GM18526 (cell line): Measurements from ENCODE around the gene PAQR8.

Source experiments
- POLR2A ChIP-seq: IDR thresholded peaks from 3 replicates; pipeline ENCODE4 v1.6.1; 2011; ENCODE audit not compliant: insufficient read length; ENCODE audit errors: extremely low read depth

PAQR8 gene

DNA sequence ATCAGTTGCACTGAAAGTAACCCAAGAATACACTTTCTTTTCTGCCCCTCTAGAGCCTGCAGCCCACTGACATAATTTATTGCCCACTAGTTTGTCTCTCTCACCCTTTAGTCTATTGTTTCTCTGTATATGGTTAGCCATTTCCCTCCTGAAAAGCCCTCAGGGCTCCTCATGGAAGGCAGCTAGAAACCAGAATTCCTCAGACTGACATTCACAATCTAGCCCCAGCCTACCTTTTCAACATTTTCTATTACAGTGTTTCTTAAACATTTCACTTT is 21.4 kb upstream of the PAQR8 start:
- no peak for TF ChIP-seq POLR2A

DNA sequence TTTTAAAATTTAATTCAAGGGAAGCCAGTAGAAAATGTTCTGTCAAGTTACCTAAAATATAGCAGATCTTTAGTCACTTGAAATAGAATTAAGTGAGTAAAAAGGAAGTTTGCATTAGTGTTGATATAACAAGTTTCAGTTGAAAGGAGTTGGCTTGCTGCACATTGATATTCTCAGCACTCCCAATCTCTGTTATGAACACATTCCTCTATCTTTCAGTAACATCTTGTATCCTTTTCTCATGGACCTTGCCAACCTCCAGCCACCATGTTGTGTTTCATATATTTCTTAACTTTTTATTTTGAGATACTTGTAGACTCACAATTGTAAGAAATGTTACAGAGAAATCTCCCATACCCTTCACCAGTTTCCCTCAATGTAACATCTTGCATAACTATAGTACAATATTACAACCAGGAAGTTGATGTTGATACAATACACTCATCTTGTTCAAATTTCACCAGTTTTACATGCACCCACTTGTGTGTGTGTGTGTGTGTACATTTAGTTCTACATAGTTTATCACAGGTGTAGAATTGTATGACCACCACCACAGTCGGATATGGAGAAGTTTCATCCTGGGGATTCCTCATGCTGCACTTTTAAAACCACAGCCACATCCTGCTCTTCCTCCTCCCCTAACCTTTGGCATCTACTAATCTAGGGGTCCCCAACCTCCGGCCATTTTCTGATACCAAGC is 20.2 kb upstream of the PAQR8 start:
- no peak for TF ChIP-seq POLR2A

DNA sequence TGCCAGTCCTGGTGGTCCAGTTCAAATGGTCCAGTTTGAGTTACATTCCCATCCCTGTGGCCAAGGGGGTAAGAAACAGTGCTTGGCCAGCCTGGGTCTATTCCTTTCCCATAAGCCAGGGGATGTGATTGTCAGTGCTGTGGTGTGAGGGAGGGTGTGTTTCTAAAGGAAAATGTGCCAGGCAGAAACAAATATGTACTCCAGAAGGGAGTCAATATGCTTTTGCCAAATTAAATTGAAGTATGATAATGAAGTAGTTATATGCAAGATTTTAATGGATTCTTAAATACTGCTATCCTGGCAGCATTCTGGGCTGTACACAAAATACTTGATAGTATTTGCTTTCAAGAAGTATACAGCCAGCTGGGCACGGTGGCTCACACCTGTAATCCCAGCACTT is 16.6 kb upstream of the PAQR8 start:
- no peak for TF ChIP-seq POLR2A

DNA sequence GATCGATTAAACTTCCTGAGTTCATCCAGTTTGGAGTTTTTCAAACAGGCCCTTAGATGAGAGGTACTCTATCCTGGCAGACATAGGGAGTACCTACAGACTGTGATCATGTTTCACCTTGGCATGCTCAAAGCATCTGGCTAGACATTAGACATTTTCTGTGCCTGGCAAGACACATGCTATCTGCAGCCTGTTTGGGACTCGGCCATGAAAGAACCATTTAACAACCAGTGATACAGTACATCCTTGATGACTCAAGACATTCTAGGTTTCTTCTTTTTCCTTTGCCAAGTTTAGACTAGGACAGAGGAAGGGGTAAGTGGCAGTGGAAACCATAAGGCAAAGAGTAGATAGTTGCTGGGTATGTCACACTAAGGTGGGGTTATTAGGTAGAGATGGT is 15.4 kb upstream of the PAQR8 start:
- TF ChIP-seq POLR2A: no peak

DNA sequence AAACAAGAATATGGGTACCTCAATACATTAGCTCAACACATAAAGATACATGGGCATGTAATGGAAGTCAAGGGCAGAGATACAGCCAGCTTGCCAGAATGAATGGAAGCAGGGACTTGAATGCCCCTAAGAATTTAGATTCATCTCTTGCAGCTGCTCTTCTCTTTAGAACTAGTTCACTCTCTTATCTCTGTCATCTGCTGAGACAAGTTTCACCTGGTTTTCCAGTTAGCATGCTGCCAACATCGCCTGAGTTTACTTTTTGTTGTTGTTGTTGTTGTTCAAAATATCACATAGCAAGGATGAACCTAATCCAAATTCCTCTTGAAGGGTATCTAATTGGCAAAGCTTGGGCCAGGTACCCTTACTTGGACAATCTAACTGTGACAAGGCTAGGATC is 14.1 kb upstream of the PAQR8 start:
- TF ChIP-seq POLR2A: no peak

DNA sequence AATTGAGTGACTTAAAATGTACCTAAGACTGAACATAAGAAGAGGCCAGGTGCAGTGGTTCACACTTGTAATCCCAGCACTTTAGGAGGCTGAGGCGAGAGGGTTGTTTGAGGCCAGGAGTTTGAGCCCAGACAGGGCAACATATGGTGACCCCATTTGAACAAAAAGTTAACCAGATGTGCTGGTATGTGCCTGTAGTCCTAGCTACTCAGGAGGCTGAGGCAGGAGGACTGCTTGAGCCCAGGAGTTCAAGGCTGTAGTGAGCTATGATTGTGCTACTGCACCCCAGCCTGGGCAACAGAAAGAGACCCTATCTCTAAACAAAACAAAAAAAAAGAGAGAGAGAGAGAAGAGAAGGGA is 10.1 kb upstream of the PAQR8 start:
- TF ChIP-seq POLR2A: no peak

DNA sequence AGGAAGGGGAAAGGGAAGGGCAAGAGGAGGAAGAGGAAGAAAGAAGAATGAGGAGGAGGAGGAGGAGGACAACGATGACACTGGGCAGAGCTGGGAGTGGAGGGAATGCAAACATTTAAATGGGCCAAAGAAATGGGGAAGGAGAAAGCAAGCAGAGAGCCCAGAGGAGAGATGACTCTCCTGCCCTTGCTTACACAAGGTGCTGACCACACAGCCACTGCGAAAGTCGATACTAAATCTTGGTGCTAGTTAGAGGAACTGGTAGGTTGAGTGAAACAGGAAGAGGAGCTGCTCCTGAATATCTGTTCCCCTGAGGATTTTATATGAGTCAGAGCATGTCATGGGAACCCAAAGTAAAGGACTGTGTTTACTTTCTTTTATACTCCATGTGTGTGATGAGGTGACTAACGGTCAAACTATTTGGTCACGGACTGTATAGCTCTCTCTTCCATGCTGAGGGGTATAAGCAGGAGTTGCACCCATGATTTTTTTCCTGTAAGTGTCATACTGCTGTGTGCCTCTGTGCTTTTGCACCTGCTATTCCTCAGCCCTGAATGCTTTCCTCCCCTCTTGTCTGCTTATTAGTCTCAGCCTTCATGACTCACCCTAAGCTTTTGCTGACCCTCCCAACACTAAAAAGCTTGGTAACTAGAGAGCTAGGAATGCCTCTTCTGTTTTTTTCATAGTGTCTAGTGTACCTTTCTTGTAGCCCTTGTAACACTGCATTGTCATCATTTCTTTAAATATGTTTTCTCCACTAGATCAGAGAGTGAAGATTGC is 9.5 kb upstream of the PAQR8 start:
- no peak for TF ChIP-seq POLR2A

DNA sequence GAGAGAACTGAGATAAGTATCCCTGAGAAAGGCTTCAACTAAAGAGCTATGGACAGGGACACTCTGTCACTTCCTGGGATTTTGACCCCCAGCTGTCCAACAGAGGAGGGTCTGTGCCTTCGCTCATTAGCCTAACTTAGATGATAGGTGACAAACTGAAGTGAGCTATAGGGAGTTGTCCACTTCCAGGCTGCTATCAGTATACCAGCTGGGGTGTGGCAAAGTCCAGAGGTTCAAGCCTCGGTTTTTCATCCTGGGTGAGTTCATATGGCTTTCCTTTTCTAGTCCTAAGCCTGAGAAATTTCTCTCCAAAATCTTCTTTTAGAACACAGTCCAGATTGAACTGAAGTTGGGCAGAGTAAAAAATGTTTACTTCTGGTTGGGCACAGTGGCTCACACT is 5.9 kb upstream of the PAQR8 start:
- no peak for TF ChIP-seq POLR2A

DNA sequence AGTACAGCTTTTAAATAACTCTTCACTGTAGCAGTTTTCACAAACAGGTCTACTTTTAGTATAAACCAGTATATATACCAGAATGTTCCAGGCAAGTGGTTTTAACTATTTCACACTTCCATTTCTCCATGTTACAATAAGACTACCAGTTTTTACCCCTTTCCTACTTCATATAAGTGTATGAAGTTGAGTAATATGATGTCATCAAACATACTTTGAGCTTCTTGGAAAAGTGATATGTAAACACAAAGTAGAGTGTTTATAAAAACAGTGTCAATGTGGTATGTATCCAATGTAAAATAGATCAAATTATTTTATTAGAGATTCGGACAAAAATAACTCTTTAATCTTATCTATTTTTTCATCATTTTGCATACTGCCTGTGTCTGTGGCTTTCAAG is 2.5 kb upstream of the PAQR8 start:
- TF ChIP-seq POLR2A: no peak

DNA sequence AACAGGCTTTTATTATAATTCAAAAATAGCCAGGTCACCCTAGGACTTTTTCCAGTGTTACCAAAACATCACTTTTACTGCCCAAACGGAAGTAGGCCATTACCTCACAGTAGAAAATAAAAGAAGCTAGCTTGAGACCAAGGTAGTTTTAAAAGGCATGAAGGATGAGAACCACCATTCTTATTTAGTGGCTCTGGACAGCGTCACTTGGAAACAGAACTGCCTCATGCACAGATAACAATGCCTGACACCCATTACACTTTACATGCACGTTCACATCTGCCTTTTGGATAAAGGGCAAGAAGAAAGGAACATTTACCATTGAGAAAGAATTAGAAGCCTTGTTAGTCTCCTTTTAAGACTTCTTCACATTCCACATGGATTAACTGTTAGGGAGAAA is 1.9 kb upstream of the PAQR8 start:
- TF ChIP-seq POLR2A: no peak

DNA sequence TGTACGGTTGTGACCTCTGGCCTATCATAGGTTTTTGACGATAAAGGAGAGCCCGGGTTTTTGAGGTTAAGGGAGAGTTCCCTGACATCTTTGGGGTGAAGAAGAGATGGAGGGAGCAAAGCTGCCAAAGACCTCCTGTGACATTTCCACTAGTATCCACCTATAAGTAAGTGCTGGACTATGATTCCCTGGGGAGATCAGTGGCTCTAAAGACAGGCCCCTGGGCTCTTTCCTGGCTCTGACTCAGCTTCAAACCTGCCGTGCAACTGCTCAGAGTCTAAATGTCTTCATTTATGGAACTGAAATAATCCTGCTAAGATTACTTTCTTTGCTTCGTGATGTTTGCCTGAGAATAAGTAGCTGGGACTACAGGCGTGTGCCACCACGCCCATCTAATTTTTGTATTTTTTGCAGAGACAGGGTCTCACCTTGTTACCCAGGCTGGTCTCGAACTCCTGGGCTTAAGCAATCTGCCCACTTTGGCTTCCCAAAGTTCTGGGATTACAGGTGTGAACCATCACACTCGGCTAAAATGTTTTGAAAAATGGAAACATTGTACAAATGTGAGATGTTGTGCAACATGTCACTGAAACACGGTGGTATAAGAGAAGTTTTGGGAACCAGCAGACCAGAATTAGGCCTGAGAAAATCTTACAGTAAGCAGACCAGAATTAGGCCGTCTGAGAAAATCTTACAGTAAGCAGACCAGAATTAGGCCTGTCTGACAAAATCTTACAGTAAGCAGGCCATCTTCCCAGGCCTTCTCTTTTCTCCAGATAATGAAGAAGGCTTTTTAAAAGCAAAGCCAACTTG is 1.1 kb upstream of the PAQR8 start:
- no peak for TF ChIP-seq POLR2A

DNA sequence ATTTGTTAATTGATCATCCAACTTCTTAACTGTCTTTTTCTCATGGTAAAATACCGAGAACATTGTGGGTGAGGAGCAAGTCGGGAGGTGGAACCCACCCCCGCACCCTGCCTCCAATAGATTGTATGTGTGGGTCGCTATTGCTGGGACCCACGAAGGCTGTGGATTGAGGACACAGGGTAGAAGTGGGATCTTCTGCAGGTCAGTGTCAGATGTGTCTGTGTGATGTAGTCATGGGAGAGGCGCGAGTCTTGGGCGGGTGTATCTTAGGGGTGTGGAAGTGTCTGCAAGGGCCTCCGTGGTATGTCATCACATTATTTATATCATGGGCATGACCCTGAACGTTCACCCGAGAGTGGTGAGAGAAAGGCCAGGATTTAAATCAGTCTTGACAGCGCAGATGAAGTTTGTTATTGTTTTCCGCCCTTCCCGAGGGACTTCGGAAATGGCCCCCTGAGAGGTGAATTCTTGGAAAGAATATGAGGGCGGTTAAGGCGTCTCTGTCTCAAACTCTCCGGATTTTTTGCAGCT is 472 bp upstream of the PAQR8 start:
- no peak for TF ChIP-seq POLR2A

DNA sequence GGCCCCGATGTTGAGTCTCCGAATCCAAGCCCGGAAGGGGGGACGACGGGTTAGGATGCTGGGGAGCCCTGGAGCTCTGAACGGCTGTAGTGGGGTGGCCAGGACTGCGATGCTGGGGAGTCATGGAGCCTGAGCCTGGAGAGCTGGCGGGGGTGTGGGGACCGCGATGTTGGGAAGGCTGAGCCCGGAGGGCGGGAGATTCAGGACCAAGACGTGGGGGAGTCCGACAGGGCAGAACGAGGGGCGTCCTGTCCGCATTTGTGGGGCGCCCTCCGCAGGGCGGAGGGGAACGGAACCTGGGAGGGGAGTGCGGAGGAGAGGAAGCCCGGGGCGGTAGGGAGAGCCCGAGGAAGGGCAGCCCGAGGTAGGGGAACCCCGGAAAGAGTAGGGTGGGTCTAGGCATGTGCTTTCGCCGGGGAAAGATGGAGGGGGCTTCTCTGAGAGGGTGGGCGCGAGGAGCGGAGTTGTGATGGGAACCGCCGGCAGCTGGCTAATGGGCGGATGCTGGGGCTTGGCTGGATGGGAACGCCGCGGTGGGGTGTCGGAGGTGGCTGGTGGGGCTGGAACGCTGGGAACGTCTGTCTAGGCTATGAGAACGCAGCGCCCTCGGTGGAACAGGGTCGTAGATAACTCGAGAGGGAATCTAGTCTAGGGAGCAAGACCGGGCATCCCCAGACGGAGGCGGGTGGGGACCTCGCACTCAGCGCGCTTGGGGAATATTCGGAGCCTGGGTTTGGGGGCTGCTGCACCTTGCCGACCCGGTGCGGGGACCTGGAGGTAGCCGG is 684 bp downstream of the PAQR8 start:
- no peak for TF ChIP-seq POLR2A

DNA sequence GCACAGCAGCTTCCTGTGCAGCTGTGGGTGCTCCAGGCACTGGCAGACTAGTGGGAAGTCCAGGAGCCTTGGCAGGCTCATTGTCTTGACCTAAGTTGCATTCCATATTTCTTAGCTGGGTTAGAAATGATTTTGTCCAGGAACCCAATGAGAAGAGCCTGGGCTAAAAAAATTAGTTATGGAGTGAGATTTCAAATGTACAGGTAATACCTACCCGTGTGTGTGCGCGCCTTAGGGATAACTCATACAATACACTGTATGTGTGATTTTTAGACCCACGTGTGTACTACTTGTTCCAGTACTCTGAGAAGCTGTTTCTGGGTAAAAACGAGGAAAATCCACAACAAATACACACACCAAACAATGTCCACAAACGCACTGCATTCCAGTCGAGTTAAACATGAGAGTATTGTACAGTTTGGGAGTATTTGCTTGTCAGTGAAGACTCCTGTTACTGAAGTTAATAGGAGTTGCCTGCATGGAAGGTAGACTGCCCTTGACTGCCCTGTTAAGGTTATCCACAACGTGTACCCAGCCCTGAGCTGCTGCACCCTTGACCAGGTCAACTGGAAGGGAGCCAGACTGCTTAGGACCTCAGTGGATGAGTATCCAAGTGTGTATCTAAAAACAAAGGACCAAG is 1.4 kb downstream of the PAQR8 start:
- TF ChIP-seq POLR2A: no peak
